ENCODE data around the gene MBNL2.

DNA sequence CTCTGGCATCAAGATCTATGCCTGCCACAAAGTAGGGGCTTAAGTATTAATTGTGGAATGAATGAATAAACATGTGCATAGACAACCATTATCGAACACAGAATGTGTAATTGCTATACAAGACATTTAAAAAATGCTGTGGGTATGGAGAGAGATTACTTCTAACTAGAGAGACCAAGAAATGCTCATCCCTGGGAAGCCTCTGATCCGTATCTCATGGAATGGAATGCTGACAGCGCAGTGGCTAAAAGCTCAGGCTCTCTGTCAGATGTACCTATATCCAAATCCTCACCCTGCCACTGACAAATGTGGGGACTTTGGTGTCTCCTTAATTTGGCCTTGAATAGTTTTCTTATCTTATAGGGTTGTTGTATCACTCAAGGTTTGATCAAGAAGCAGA lies 22.7 kb upstream of the MBNL2 start:
- TF ChIP-seq POLR2AphosphoS5 (IDR thresholded peaks at IDR 0.05), result no peak
- TF ChIP-seq, protein P1, sequence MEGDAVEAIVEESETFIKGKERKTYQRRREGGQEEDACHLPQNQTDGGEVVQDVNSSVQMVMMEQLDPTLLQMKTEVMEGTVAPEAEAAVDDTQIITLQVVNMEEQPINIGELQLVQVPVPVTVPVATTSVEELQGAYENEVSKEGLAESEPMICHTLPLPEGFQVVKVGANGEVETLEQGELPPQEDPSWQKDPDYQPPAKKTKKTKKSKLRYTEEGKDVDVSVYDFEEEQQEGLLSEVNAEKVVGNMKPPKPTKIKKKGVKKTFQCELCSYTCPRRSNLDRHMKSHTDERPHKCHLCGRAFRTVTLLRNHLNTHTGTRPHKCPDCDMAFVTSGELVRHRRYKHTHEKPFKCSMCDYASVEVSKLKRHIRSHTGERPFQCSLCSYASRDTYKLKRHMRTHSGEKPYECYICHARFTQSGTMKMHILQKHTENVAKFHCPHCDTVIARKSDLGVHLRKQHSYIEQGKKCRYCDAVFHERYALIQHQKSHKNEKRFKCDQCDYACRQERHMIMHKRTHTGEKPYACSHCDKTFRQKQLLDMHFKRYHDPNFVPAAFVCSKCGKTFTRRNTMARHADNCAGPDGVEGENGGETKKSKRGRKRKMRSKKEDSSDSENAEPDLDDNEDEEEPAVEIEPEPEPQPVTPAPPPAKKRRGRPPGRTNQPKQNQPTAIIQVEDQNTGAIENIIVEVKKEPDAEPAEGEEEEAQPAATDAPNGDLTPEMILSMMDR (IDR thresholded peaks at IDR 0.05), result no peak

Data from breast epithelium (tissue), 3 donors.